ENCODE results near the gene POC1A.

Gene POC1A

GRCh38 chr3:52039846-52040245 is 114.4 kb downstream of the POC1A start:
- no peak for DNase-seq (ENCODE audit: low read depth)
- TF ChIP-seq CTCF (conservative IDR thresholded peaks at IDR 0.05; ENCODE audit: low read length) = no peak
- no peak overlapping the region for H3K4me3 ChIP-seq (ENCODE audit: low read length)

GRCh38 chr3:52039426-52039825 is 114.8 kb downstream of the POC1A start:
- TF ChIP-seq CTCF (conservative IDR thresholded peaks at IDR 0.05; ENCODE audit: low read length) = no peak
- H3K4me3 ChIP-seq (ENCODE audit: low read length) = no peak overlapping the region
- no peak for DNase-seq (ENCODE audit: low read depth)

GRCh38 chr3:52038227-52038626 is 116.0 kb downstream of the POC1A start:
- TF ChIP-seq CTCF (conservative IDR thresholded peaks at IDR 0.05; ENCODE audit: low read length) = no peak
- no peak for DNase-seq (ENCODE audit: low read depth)
- no peak overlapping the region for H3K4me3 ChIP-seq (ENCODE audit: low read length)

- H3K4me3 ChIP-seq (ENCODE audit: low read length) = no peak overlapping the region
- DNase-seq (ENCODE audit: low read depth) = no peak
- no peak for TF ChIP-seq CTCF (conservative IDR thresholded peaks at IDR 0.05; ENCODE audit: low read length)
Measured at GRCh38 chr3:52037291-52037690, 116.9 kb downstream of the POC1A start.

GRCh38 chr3:52036829-52037228 is 117.4 kb downstream of the POC1A start:
- no peak overlapping the region for H3K4me3 ChIP-seq (ENCODE audit: low read length)
- no peak for DNase-seq (ENCODE audit: low read depth)
- TF ChIP-seq CTCF (conservative IDR thresholded peaks at IDR 0.05; ENCODE audit: low read length) = no peak

- TF ChIP-seq CTCF (conservative IDR thresholded peaks at IDR 0.05; ENCODE audit: low read length) = no peak
- no peak for DNase-seq (ENCODE audit: low read depth)
- no peak overlapping the region for H3K4me3 ChIP-seq (ENCODE audit: low read length)
Measured at GRCh38 chr3:52036222-52036694, 118.0 kb downstream of the POC1A start.

GRCh38 chr3:52034651-52035050 is 119.6 kb downstream of the POC1A start:
- no peak for DNase-seq (ENCODE audit: low read depth)
- TF ChIP-seq CTCF (conservative IDR thresholded peaks at IDR 0.05; ENCODE audit: low read length) = no peak
- no peak overlapping the region for H3K4me3 ChIP-seq (ENCODE audit: low read length)
